ENCODE measurements around the gene RTN4.

- TF ChIP-seq EZH2 (IDR thresholded peaks at IDR 0.05; ENCODE audit: borderline replicate concordance, low read length) (no peak), CTCF (IDR thresholded peaks at IDR 0.05; ENCODE audit: low read length) (no peak)
Observed at GRCh38 chr2:55061523-55062344, 11.5 kb upstream of the RTN4 start.
